Fibroblast of skin of scalp (primary cell): ENCODE measurements around the gene LRRC4C.

Experiments used
- DNase-seq: peaks from one replicate; pipeline ENCODE4 v3.0.0-alpha.2; 2013

The LRRC4C gene

GRCh38 chr11:41320653-41321052 lies 138.8 kb downstream of the LRRC4C start:
- no peak for DNase-seq

GRCh38 chr11:41320238-41320637 lies 139.2 kb downstream of the LRRC4C start:
- DNase-seq, result peak; percentile 34

- DNase-seq, result no peak
Measured at GRCh38 chr11:41319434-41319833, 140.0 kb downstream of the LRRC4C start.

GRCh38 chr11:41316751-41317150 lies 142.7 kb downstream of the LRRC4C start:
- peak; percentile 59 for DNase-seq

- DNase-seq, result no peak
Measured at GRCh38 chr11:41313226-41313625, 146.2 kb downstream of the LRRC4C start.

GRCh38 chr11:41309716-41310115 lies 149.7 kb downstream of the LRRC4C start:
- DNase-seq, result no peak

- no peak for DNase-seq
Measured at GRCh38 chr11:41309111-41309522, 150.3 kb downstream of the LRRC4C start.

GRCh38 chr11:41308286-41308685 lies 151.2 kb downstream of the LRRC4C start:
- DNase-seq, result no peak

GRCh38 chr11:41307296-41308080 lies 152.0 kb downstream of the LRRC4C start:
- peak; percentile 26 for DNase-seq

- DNase-seq, result peak; percentile 87
Measured at GRCh38 chr11:41306431-41306830, 153.0 kb downstream of the LRRC4C start.

GRCh38 chr11:41301023-41301422 lies 158.4 kb downstream of the LRRC4C start:
- no peak for DNase-seq

GRCh38 chr11:41289408-41289807 lies 170.0 kb downstream of the LRRC4C start:
- DNase-seq, result no peak

GRCh38 chr11:41286751-41287150 lies 172.7 kb downstream of the LRRC4C start:
- no peak for DNase-seq

GRCh38 chr11:41284354-41284753 lies 175.1 kb downstream of the LRRC4C start:
- no peak for DNase-seq

- DNase-seq, result peak; percentile 40
Measured at GRCh38 chr11:41283191-41283930, 176.1 kb downstream of the LRRC4C start.

- peak; percentile 77 for DNase-seq
Measured at GRCh38 chr11:41282395-41282794, 177.1 kb downstream of the LRRC4C start.

- DNase-seq, result peak; percentile 94
Measured at GRCh38 chr11:41281131-41281742, 178.2 kb downstream of the LRRC4C start.

- no peak for DNase-seq
Measured at GRCh38 chr11:41274831-41275230, 184.6 kb downstream of the LRRC4C start.

GRCh38 chr11:41273908-41274307 lies 185.5 kb downstream of the LRRC4C start:
- peak; percentile 4 for DNase-seq

- no peak for DNase-seq
Measured at GRCh38 chr11:41267451-41267850, 192.0 kb downstream of the LRRC4C start.

- DNase-seq, result no peak
Measured at GRCh38 chr11:41256041-41256440, 203.4 kb downstream of the LRRC4C start.

GRCh38 chr11:41254966-41255365 lies 204.5 kb downstream of the LRRC4C start:
- DNase-seq, result no peak

GRCh38 chr11:41250408-41250935 lies 209.0 kb downstream of the LRRC4C start:
- no peak for DNase-seq
